Activated CD4-positive, alpha-beta T cell treated with anti-CD3 and anti-CD28 coated beads, Interleukin-2, amount 50 U/mL, for 48 hours (primary cell): ENCODE data around the gene GFM2.
"Not testable (repeated sequence)": the region's sequence is repeated elsewhere in the genome, so short reads cannot be mapped to it uniquely, and the experiment has no call there.

Source experiments
- DNase-seq, 2 experiments: peaks; one replicate each; pipeline ENCODE4 v3.0.0-alpha.2; 2020

GFM2 gene

DNA sequence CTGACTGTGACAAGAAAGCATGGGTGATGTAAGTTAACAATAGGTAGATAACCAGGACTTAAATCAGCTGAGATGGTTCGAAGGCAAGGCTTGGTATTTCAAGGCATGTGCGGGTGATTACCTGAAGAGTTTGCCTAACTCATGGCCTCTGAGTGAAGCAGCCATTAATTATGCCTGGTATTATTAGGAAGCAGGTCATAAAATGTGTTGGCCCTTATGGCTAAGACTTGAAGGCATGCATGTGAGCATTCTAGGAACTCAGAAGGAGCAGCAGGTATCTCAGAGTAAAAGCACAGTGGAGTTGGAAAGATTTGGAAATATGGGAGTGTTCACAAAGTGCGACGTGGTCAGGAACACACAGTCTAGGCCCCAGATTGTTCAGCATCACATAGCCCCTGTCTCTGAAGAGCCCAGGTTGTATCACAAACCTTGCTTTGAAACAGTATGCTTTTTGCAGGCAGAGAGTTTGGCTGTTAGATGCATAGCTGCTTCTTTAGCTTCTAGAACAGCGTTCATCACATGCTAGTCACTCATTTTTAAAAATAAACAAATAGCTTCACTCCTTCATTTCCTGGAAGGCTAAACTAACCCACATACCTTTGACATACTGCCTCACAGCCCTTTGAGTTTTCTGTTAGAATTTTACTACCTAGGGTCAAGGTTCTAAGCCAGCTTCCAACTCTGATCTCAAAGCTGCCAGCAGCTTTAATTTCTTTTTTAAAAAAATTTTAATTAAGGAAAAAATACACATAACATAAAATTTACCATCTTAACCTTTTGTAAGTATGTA is 79.8 kb downstream of the GFM2 start:
- DNase-seq = no peak

DNA sequence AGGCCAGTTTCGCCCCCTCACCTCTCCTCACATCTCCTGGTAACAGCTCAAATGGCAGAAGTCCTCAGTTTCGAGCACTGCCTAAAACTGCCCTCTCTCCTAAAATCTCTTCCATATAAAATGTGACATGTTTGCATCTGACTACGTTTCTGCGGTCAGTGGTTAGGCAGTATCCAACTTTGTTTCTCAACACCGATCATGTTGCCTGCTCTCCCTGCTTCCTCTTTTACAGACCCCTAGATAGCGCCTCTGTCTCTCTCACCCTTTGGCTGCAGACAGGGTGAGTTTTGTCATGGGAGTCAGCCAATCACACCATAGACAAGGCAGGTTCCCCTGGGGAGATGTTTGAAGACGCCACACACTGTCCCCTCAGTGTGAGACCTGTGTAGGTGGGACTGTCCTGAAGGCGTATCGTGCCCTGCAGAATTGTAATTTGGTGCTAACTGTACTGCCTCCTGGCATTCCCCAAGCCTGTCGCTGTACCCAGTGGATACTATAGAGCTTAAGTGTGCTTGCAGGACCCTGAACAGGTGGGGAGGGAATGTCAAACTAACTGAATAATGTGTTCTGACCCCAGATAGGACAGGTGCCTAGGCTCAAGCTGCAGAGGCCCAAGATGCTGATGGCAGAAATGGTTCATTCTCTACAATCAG is 80.8 kb downstream of the GFM2 start:
- DNase-seq = peak in 1 of 2 experiments; percentile 4

DNA sequence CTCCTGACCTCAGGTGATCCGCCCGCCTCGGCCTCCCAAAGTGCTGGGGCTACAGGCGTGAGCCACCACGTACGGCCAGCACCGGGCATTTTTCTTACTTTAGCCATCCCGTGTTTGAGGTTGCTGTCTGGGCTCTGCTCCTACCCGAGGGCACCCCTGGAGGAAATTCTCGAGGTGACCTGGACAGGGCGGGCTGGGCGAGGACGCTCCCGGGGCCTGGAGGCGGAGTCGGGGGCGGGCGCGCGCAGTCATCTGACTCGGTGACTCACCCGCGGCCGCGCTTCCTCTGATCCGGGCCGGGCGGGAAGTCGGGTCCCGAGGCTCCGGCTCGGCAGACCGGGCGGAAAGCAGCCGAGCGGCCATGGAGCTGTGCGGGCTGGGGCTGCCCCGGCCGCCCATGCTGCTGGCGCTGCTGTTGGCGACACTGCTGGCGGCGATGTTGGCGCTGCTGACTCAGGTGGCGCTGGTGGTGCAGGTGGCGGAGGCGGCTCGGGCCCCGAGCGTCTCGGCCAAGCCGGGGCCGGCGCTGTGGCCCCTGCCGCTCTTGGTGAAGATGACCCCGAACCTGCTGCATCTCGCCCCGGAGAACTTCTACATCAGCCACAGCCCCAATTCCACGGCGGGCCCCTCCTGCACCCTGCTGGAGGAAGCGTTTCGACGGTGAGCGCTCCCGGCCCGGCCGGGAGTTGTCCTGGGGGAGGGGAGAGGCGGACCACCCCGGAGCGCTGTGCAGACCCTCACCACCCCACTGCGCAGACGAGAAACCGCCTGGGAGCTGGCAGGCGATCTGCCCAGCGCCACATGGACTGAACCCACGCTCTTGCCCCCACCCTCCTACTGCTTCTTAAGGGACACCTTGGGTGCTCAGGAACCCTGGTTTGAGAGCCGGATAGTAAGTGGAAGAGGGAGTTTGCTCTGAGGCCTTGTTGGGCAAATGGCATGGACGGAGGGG is 81.7 kb downstream of the GFM2 start, which contains the start of gene HEXB:
TSS of gene HEXB (plus strand) at position 334 of the 952 bp plus-strand sequence. CDS start at position 362, 28 bp downstream.
- peak; percentile 89 to 92 for DNase-seq

DNA sequence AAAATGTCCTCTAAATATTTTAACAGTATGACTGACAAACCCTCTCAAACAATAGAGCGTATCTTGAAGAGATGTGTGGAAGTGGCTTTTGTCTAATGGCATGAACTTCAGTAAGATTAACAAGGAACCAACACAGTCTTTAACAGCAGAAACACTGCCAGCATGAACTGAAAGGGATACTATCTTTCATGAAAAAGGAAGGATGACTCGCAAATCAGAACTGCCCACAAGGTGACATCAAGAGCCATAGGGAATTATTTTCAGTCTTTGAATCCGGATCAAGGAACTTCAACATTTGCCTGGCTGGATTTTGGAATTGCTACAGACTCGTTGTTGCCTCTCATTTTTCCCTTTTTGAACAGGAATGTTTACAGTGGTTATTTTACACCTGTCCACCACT is 87.0 kb downstream of the GFM2 start:
- DNase-seq = no peak

DNA sequence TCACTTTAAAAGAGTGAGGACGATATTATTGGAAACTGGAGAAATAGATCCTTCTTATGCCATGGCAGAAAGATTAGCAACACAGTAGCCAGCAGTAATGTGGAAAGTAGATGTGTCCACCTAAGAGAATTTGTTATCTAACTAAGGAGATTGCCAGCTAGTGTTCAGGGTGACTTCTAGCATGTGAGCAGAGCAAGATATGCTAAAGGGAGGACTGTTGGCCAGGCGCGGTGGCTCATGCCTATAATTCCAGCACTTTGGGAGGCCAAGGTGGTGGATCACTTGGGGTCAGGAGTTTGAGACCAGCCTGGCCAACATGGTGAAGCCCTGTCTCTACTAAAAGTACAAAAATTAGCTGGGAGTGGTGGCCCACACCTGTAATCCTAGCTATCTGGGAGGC is 87.6 kb downstream of the GFM2 start:
- DNase-seq = not testable (repeated sequence)

DNA sequence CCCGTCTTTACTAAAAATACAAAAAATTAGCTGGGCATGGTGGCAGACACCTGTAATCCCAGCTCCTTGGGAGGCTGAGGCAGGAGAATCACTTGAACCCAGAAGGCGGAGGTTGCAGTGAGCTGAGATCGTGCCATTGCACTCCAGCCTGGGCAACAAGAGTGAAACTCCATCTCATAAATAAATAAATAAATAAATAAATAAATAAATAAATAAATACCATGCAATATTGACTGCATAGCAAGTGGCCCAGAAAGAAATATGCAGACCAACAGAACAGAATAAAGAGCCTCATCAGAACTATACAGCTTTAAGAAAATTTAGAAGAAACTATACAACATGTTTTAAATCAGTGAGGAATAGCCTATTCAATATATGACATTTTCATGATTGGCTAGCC is 88.8 kb downstream of the GFM2 start:
- DNase-seq = not testable (repeated sequence)

DNA sequence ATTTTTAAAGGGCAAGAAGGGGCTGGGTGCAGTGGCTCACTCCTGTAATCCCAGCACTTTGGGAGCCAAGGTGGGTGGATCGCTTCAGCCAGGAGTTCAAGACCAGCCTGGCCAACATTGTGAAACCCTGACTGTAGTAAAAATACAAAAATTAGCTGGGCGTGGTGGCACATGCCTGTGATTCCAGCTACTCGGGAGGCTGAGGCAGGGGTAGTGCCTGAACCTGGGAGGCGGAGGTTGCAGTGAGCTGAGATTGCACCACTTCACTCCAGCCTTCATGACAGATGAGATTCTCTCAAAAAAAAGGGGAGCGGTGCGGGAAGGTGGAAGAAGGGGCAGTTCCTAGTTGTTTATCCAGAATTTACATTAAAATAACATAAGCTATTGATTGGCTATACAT is 90.5 kb downstream of the GFM2 start:
- not testable (repeated sequence) for DNase-seq

DNA sequence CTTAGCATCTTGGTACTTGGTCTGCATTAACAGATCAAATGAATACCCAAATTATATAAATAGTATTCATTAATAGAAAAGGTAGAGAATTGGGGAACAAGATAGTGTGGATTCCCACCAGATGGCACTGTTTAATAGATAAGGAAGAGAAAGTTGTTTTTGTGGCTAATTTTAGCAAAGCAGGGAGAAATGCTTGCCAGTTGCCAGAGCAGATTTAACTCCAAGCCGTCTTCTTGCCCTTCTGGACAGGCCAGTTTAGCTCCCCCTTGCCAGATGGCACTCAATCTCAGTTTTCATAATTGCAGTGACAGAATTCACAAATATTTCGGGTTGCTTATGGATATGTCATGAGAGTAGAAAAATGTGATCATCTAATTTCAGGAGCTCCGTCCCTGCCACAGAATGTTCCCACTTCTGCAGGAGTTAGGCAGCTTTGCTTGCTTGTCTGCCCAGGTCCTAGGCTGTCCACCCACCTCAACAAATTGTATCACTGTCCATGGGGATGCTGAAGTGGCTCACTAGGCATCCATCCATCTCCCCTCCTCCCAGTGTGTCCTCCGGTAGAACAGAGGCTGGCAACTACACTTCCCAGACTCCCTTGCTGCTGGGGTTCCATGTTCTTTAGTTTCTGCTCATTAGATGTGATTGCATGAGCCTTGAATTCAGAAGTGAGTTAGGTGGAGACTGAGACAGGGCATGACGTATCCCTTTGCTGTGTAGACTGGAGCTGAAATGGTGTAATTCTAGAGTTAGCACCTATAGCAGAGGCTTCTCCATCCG is 93.7 kb downstream of the GFM2 start:
- DNase-seq = no peak

DNA sequence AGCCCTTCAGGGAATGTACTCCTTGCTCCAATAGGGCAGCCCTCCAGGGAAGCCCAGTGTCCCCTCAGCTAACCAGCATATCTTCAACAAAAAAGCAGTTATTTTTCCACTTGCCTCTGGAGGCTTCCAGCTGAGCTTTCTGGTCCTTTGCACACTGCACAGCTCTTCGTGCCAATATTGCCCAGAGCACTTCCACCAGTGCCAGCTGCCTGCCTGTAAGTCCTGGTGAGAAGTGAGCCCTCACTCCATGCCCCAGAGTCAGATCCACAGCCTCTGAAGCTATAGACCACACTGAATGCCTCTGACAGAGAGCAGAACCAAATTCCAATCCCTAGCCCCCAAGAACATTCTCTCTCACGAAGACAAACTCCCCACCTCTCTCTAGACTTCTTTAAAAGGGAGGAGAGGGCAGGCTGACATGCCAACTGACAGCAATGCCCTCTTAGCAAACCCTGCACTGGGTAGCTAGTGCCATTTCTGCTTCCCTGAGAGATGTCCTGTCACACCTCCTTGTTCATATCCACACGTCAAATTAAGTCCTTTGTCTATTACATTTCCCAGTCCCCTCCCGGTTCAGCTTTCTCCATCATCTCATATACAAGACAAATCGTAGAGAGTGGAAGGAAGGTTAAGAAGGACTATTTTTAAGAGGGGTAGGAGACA is 94.6 kb downstream of the GFM2 start:
- no peak for DNase-seq
